Measurements from ENCODE around the gene APOBEC3G.

The APOBEC3G gene

GRCh38 chr22:39115977-39116621 lies 39.0 kb downstream of the APOBEC3G start:
- DNase-seq (ENCODE audit: low read depth), result no peak
- H3K4me3 ChIP-seq (ENCODE audit: low read depth, low read length), result no peak overlapping the region

GRCh38 chr22:39117585-39118191 lies 40.6 kb downstream of the APOBEC3G start:
- no peak overlapping the region for H3K4me3 ChIP-seq (ENCODE audit: low read depth, low read length)
- peak; percentile 20 for DNase-seq (ENCODE audit: low read depth)

- DNase-seq (ENCODE audit: low read depth), result no peak
Observed at GRCh38 chr22:39120983-39121382, 43.9 kb downstream of the APOBEC3G start.

GRCh38 chr22:39122772-39123470 lies 45.8 kb downstream of the APOBEC3G start:
- no peak overlapping the region for H3K4me3 ChIP-seq (ENCODE audit: low read depth, low read length)
- no peak for DNase-seq (ENCODE audit: low read depth)

More at GRCh38 chr22:39120983-39121382, 43.9 kb downstream of the APOBEC3G start:
- no peak overlapping the region for H3K4me3 ChIP-seq (ENCODE audit: low read depth, low read length)

GRCh38 chr22:39123751-39124581 lies 46.9 kb downstream of the APOBEC3G start:
- H3K4me3 ChIP-seq (ENCODE audit: low read depth, low read length), result no peak overlapping the region
- no peak for DNase-seq (ENCODE audit: low read depth)

- H3K4me3 ChIP-seq (ENCODE audit: low read depth, low read length), result no peak overlapping the region
- DNase-seq (ENCODE audit: low read depth), result no peak
Observed at GRCh38 chr22:39125622-39126021, 48.5 kb downstream of the APOBEC3G start.

- DNase-seq (ENCODE audit: low read depth), result no peak
- H3K4me3 ChIP-seq (ENCODE audit: low read depth, low read length), result no peak overlapping the region
Observed at GRCh38 chr22:39128508-39128907, 51.4 kb downstream of the APOBEC3G start.

- DNase-seq (ENCODE audit: low read depth), result no peak
- no peak overlapping the region for H3K4me3 ChIP-seq (ENCODE audit: low read depth, low read length)
Observed at GRCh38 chr22:39129081-39129480, 52.0 kb downstream of the APOBEC3G start.

- no peak for DNase-seq (ENCODE audit: low read depth)
- no peak overlapping the region for H3K4me3 ChIP-seq (ENCODE audit: low read depth, low read length)
Observed at GRCh38 chr22:39129746-39130145, 52.7 kb downstream of the APOBEC3G start.

- no peak for DNase-seq (ENCODE audit: low read depth)
- no peak overlapping the region for H3K4me3 ChIP-seq (ENCODE audit: low read depth, low read length)
Observed at GRCh38 chr22:39130152-39130704, 53.2 kb downstream of the APOBEC3G start.

- H3K4me3 ChIP-seq (ENCODE audit: low read depth, low read length), result no peak overlapping the region
- DNase-seq (ENCODE audit: low read depth), result no peak
Observed at GRCh38 chr22:39130892-39131855, 54.1 kb downstream of the APOBEC3G start.

GRCh38 chr22:39132281-39132680 lies 55.2 kb downstream of the APOBEC3G start:
- H3K4me3 ChIP-seq (ENCODE audit: low read depth, low read length), result no peak overlapping the region
- no peak for DNase-seq (ENCODE audit: low read depth)

GRCh38 chr22:39132871-39133524 lies 55.9 kb downstream of the APOBEC3G start:
- no peak for DNase-seq (ENCODE audit: low read depth)
- no peak overlapping the region for H3K4me3 ChIP-seq (ENCODE audit: low read depth, low read length)

GRCh38 chr22:39133871-39134270 lies 56.8 kb downstream of the APOBEC3G start:
- H3K4me3 ChIP-seq (ENCODE audit: low read depth, low read length), result no peak overlapping the region
- no peak for DNase-seq (ENCODE audit: low read depth)

- DNase-seq (ENCODE audit: low read depth), result no peak
- H3K4me3 ChIP-seq (ENCODE audit: low read depth, low read length), result no peak overlapping the region
Observed at GRCh38 chr22:39134366-39135091, 57.5 kb downstream of the APOBEC3G start.

- no peak for DNase-seq (ENCODE audit: low read depth)
- no peak overlapping the region for H3K4me3 ChIP-seq (ENCODE audit: low read depth, low read length)
Observed at GRCh38 chr22:39135092-39135896, 58.2 kb downstream of the APOBEC3G start.

GRCh38 chr22:39136317-39136716 lies 59.2 kb downstream of the APOBEC3G start:
- H3K4me3 ChIP-seq (ENCODE audit: low read depth, low read length), result no peak overlapping the region
- DNase-seq (ENCODE audit: low read depth), result no peak

All from skeletal muscle cell (primary cell).